HepG2 (cell line): ENCODE data around the gene AHCY. TPM values are rescaled to one million over a fixed set of nuclear protein-coding genes. Genes with fewer than 3 reads are reported as not detected.

Experiments used
- DR1 ChIP-seq: sonication (generic); formaldehyde crosslinking; IDR thresholded peaks from 2 replicates; pipeline ENCODE4 v1.8.0; 2021; ENCODE audit warnings: mild to moderate bottlenecking, missing genetic modification reagents, inconsistent platforms
- FOXJ3 ChIP-seq: sonication (generic); formaldehyde crosslinking; IDR thresholded peaks from 2 replicates; pipeline ENCODE4 v1.4.0; 2020; ENCODE audit warnings: missing genetic modification reagents, mild to moderate bottlenecking, borderline replicate concordance
- NFIC ChIP-seq: IDR thresholded peaks from 2 replicates; pipeline ENCODE4 v1.6.1; 2012; ENCODE audit warnings: mild to moderate bottlenecking, low read length, inconsistent platforms
- PAF1 ChIP-seq: IDR thresholded peaks from 2 replicates; pipeline ENCODE4 v1.6.1; 2016; ENCODE audit warnings: missing genetic modification reagents, missing compliant biosample characterization
- PPARG ChIP-seq: conservative IDR thresholded peaks from 2 replicates; pipeline ENCODE4 v1.6.1; 2016; ENCODE audit warnings: missing biosample characterization, missing genetic modification reagents
- RARG ChIP-seq: sonication (generic); formaldehyde crosslinking; IDR thresholded peaks from 2 replicates; pipeline ENCODE4 v1.4.0; 2020; ENCODE audit warnings: low read depth, mild to moderate bottlenecking, missing genetic modification reagents
- SIX1 ChIP-seq: sonication (generic); formaldehyde crosslinking; IDR thresholded peaks from 2 replicates; pipeline ENCODE4 v1.4.0; 2020; ENCODE audit warnings: missing genetic modification reagents, borderline replicate concordance
- SMAD3 ChIP-seq: sonication (generic); formaldehyde crosslinking; IDR thresholded peaks from 2 replicates; pipeline ENCODE4 v1.4.0; 2020; ENCODE audit warnings: missing genetic modification reagents
- STAT6 ChIP-seq: sonication (generic); formaldehyde crosslinking; IDR thresholded peaks from 2 replicates; pipeline ENCODE4 v1.4.0; 2020; ENCODE audit warnings: missing genetic modification reagents, mild to moderate bottlenecking, borderline replicate concordance
- THYN1 ChIP-seq: sonication (generic); formaldehyde crosslinking; IDR thresholded peaks from 2 replicates; pipeline ENCODE4 v1.8.1; 2023; ENCODE audit warnings: low read depth, mild to moderate bottlenecking, moderate library complexity, missing genetic modification reagents, borderline replicate concordance
- ZNF136 ChIP-seq: sonication (generic); formaldehyde crosslinking; IDR thresholded peaks from 2 replicates; pipeline ENCODE4 v1.8.1; 2022; ENCODE audit warnings: low read depth, mild to moderate bottlenecking, moderate library complexity, missing genetic modification reagents
- ZNF292 ChIP-seq: sonication (generic); formaldehyde crosslinking; IDR thresholded peaks from 2 replicates; pipeline ENCODE4 v1.8.1; 2022; ENCODE audit warnings: mild to moderate bottlenecking, low read depth, missing genetic modification reagents, borderline replicate concordance
- ZNF333 ChIP-seq: sonication (generic); formaldehyde crosslinking; IDR thresholded peaks from 2 replicates; pipeline ENCODE4 v1.4.0; 2020; ENCODE audit warnings: mild to moderate bottlenecking, missing genetic modification reagents, borderline replicate concordance
- ZNF513 ChIP-seq: sonication (generic); formaldehyde crosslinking; conservative IDR thresholded peaks from 2 replicates; pipeline ENCODE4 v1.5.0; 2020; ENCODE audit warnings: missing genetic modification reagents
- ZNF530 ChIP-seq: sonication (generic); formaldehyde crosslinking; IDR thresholded peaks from 2 replicates; pipeline ENCODE4 v1.5.0; 2020; ENCODE audit warnings: low read depth, mild to moderate bottlenecking, missing genetic modification reagents
- ZNF747 ChIP-seq: sonication (generic); formaldehyde crosslinking; IDR thresholded peaks from 2 replicates; pipeline ENCODE4 v1.8.1; 2023; ENCODE audit warnings: missing genetic modification reagents, mild to moderate bottlenecking, borderline replicate concordance
- ZNF800 ChIP-seq: sonication (generic); formaldehyde crosslinking; IDR thresholded peaks from 2 replicates; pipeline ENCODE4 v1.4.0; 2020; ENCODE audit warnings: missing genetic modification reagents
- polyA plus RNA-seq, 8 experiments: library from polyadenylated mRNA; depleted of rRNA in 3 of 8; stranded (reverse) in 7 of 8; unstranded in 1 of 8; fragments of >200 nt; fragmentation: Illumina TruSeq in 4 of 8; extraction: Trizol in 4 of 8; gene quantifications; 2 replicates each; pipeline versions ENCODE4 v1.2.1 to v1.2.3, GENCODE V29; 2011 to 2016; ENCODE audit warnings: low read depth in 4 of 8, missing spikeins in 1 of 8, mixed read lengths in 1 of 8; ENCODE audit not compliant: insufficient read depth in 1 of 8
- total RNA-seq, 5 experiments: library from RNA; depleted of rRNA; stranded (reverse); fragments of >200 nt; fragmentation: Illumina TruSeq; extraction: Trizol; gene quantifications; 2 replicates each; pipeline ENCODE4 v1.2.3, GENCODE V29; 2016; ENCODE audit warnings: low read depth in 1 of 5
- TF ChIP-seq, protein P1 (sequence below): sonication (generic); formaldehyde crosslinking; IDR thresholded peaks from 2 replicates; pipeline ENCODE4 v1.5.0; 2020; ENCODE audit warnings: mild to moderate bottlenecking, missing genetic modification reagents, borderline replicate concordance

Gene AHCY
- total and polyA plus RNA-seq, 2 of the 13 experiments (the other 11 are each of a cell fraction or from before 2014, with no cell fraction given) = 407 to 419 TPM

DNA sequence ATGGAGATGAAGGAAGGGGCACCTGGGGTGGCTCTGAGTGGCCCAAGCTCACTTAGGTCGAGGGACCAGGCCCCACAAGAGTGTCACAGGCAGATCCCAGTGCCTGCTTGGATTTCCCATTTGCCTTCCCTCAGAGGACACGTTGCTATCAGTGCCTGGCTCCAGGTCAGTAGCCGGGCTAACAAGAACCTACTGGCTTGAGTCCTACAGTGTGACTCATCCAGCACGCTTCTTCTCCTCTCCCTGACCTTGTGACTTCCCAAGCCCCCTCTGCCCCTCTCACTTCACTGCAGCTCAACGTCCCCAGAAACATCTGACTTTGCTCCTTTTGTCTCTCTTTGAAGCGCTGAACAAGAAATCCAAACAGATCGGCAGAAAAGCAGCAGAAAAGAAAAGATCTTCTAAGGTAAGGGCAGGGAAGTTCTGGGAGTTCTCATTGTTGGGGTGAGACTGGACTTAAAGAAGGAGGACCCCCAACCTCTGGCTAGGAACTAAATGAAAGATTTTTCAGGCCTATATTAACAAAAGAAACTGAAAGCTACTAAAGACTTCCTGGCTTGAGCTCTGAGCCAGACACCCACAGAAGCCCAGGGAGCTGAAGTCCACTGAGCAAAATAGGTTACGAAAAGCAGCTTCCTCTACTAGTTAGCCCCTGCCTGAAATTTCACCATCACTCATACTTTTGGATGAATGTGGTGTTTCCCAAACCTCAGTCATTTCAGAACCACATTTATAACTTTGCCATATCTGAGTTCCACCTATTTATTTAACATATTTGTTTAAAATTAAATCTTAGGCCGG, 40.5 kb downstream of the AHCY start (continued):
- TF ChIP-seq PPARG (CRISPR knock-in tag) (no peak), ZNF292 (CRISPR knock-in tag) (no peak), ZNF530 (no peak), STAT6 (CRISPR knock-in tag) (no peak), ZNF513 (CRISPR knock-in tag) (no peak), ZNF747 (peak; percentile 36; the same call in 1 of the 2 replicates), ZNF333 (CRISPR knock-in tag) (no peak), ZNF136 (CRISPR knock-in tag) (0 out of 2 replicates have a peak, but pooled peaks have one; percentile 18), THYN1 (no peak), PAF1 (CRISPR knock-in tag) (no peak), SIX1 (CRISPR knock-in tag) (no peak), ZNF800 (no peak), FOXJ3 (CRISPR knock-in tag) (no peak), NFIC (no peak), DR1 (CRISPR knock-in tag) (no peak), SMAD3 (no peak), RARG (CRISPR knock-in tag) (no peak)
- TF ChIP-seq, protein P1, sequence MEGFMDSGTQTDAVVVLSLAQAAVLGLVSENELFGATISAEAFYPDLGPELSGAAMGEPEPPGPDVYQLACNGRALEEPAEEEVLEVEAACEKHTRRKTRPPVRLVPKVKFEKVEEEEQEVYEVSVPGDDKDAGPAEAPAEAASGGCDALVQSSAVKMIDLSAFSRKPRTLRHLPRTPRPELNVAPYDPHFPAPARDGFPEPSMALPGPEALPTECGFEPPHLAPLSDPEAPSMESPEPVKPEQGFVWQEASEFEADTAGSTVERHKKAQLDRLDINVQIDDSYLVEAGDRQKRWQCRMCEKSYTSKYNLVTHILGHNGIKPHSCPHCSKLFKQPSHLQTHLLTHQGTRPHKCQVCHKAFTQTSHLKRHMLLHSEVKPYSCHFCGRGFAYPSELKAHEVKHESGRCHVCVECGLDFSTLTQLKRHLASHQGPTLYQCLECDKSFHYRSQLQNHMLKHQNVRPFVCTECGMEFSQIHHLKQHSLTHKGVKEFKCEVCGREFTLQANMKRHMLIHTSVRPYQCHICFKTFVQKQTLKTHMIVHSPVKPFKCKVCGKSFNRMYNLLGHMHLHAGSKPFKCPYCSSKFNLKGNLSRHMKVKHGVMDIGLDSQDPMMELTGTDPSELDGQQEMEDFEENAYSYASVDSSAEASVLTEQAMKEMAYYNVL (CRISPR knock-in tag) = no peak
